ENCODE results near the gene RYR2. TPM values are rescaled to one million over a fixed set of nuclear protein-coding genes. Genes with fewer than 3 reads are reported as not detected.

The RYR2 gene
- total and polyA plus RNA-seq, 2 experiments from 2014 or later, result not detected

- Histone ChIP-seq H3K9me2 (ENCODE audit: insufficient read depth) (no peaks in the 10 kb centered on the region), H3K4me3 (no peak overlapping the region), H3K4me1 (ENCODE audit: insufficient read depth) (no peaks in the 10 kb centered on the region), H3K79me2 (ENCODE audit: insufficient read depth) (no peaks in the 10 kb centered on the region), H2AFZ (no peak overlapping the region), H3K27ac (no peak overlapping the region), H4K20me1 (ENCODE audit: insufficient read depth) (no peaks in the 10 kb centered on the region), H3K27me3 (replicated peaks; ENCODE audit: insufficient read depth) (no peaks in the 10 kb centered on the region), H3F3A (ENCODE audit: insufficient read depth) (no peaks in the 10 kb centered on the region), H3K9ac (no peak overlapping the region), H3K4me2 (ENCODE audit: unreplicated experiment) (no peak overlapping the region), H3K9me3 (ENCODE audit: low read depth) (no peaks in the 10 kb centered on the region), H3K36me3 (ENCODE audit: low read depth) (no peaks in the 10 kb centered on the region)
- in situ Hi-C loops (cut with MboI), result no loop called here
- WGBS, 2 experiments (ENCODE audit: low coverage in 1 of 2, low lambda C conversion rate in 2 of 2, missing lambda C conversion rate in 2 of 2), result 36 to 37% methylated on average over 6 of the region's 6 CpGs
- no peak for DNase-seq
- no peak for TF ChIP-seq EZH2 (IDR thresholded peaks at IDR 0.05; ENCODE audit: insufficient read depth, poor library complexity, severe bottlenecking)
- no peak for TF ChIP-seq EZH2phosphoT487 (IDR thresholded peaks at IDR 0.05; ENCODE audit: insufficient read depth, low read depth)
These were observed 137.5 kb downstream of the RYR2 start for GRCh38 chr1:237179503-237179902.

DNA sequence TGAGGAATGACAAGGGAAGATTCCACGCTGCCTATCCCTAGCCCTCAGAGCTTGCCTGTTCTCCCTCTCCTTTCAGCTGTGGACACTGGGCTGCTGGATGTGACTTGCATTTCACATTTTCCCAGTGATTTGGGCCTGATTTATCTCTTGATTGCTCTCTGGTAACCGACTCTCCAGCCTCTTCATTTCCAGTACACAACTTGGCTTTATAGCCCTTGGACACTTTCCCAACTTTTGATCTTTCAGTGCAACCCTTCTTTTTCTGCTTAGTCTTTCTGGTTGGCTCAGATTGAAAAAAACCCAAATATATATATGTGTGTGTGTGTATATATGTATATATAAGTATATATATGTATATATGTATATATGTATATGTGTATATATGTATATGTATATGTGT lies 138.3 kb downstream of the RYR2 start:
- Histone ChIP-seq H3K4me3 (no peak overlapping the region), H3K4me2 (ENCODE audit: unreplicated experiment) (no peak overlapping the region), H3F3A (ENCODE audit: insufficient read depth) (no peaks in the 10 kb centered on the region), H4K20me1 (ENCODE audit: insufficient read depth) (no peaks in the 10 kb centered on the region), H3K9ac (no peak overlapping the region), H3K36me3 (ENCODE audit: low read depth) (no peaks in the 10 kb centered on the region), H3K27ac (no peak overlapping the region), H3K9me2 (ENCODE audit: insufficient read depth) (no peaks in the 10 kb centered on the region), H3K4me1 (ENCODE audit: insufficient read depth) (no peaks in the 10 kb centered on the region), H3K9me3 (ENCODE audit: low read depth) (no peaks in the 10 kb centered on the region), H3K79me2 (ENCODE audit: insufficient read depth) (no peaks in the 10 kb centered on the region), H2AFZ (no peak overlapping the region), H3K27me3 (replicated peaks; ENCODE audit: insufficient read depth) (no peaks in the 10 kb centered on the region)
- DNase-seq, result no peak
- TF ChIP-seq EZH2 (IDR thresholded peaks at IDR 0.05; ENCODE audit: insufficient read depth, poor library complexity, severe bottlenecking) (no peak), EZH2phosphoT487 (IDR thresholded peaks at IDR 0.05; ENCODE audit: insufficient read depth, low read depth) (no peak)
- 25 to 47% methylated on average over 2 of the region's 2 CpGs for WGBS, 2 experiments (ENCODE audit: low coverage in 1 of 2, low lambda C conversion rate in 2 of 2, missing lambda C conversion rate in 2 of 2)
- in situ Hi-C loops (cut with MboI), result no loop called here

DNA sequence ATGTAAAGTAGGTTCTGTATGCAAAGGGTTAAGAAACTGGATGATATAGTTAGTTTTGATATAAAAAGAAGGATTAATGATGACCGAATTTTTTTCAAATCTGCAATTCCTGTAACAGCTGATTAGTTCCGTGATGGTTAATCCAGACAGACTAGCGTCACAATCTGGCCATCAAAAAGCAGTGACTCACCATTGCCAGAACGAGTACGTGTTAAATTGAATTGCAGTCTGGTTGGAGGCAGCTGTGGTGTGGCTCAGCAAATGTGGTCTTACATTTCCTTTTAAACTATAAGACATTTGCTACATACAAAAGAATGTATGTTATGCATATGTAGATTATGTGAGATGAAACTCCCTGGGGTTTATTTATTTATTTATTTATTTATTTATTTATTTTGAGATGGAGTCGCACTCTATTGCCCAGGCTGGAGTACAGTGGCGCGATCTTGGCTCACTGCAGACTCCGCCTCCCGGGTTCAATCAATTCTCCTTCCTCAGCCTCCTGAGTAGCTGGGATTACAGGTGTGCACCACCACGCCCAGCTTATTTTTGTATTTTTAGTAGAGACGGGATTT lies 139.8 kb downstream of the RYR2 start:
- Histone ChIP-seq H3K9ac (no peak overlapping the region), H3K27ac (no peak overlapping the region), H3K79me2 (ENCODE audit: insufficient read depth) (no peaks in the 10 kb centered on the region), H3K4me3 (no peak overlapping the region), H3K9me3 (ENCODE audit: low read depth) (no peaks in the 10 kb centered on the region), H3K27me3 (replicated peaks; ENCODE audit: insufficient read depth) (no peaks in the 10 kb centered on the region), H4K20me1 (ENCODE audit: insufficient read depth) (no peaks in the 10 kb centered on the region), H3K4me2 (ENCODE audit: unreplicated experiment) (no peak overlapping the region), H3F3A (ENCODE audit: insufficient read depth) (no peaks in the 10 kb centered on the region), H3K36me3 (ENCODE audit: low read depth) (no peaks in the 10 kb centered on the region), H3K4me1 (ENCODE audit: insufficient read depth) (no peaks in the 10 kb centered on the region), H2AFZ (no peak overlapping the region), H3K9me2 (ENCODE audit: insufficient read depth) (no peaks in the 10 kb centered on the region)
- in situ Hi-C loops (cut with MboI), result no loop called here
- DNase-seq, result peak; percentile 26
- WGBS, 2 experiments (ENCODE audit: low coverage in 1 of 2, low lambda C conversion rate in 2 of 2, missing lambda C conversion rate in 2 of 2), result 41 to 45% methylated on average over 12 of the region's 12 CpGs
- TF ChIP-seq EZH2 (IDR thresholded peaks at IDR 0.05; ENCODE audit: insufficient read depth, poor library complexity, severe bottlenecking), result no peak
- TF ChIP-seq EZH2phosphoT487 (IDR thresholded peaks at IDR 0.05; ENCODE audit: insufficient read depth, low read depth), result no peak

DNA sequence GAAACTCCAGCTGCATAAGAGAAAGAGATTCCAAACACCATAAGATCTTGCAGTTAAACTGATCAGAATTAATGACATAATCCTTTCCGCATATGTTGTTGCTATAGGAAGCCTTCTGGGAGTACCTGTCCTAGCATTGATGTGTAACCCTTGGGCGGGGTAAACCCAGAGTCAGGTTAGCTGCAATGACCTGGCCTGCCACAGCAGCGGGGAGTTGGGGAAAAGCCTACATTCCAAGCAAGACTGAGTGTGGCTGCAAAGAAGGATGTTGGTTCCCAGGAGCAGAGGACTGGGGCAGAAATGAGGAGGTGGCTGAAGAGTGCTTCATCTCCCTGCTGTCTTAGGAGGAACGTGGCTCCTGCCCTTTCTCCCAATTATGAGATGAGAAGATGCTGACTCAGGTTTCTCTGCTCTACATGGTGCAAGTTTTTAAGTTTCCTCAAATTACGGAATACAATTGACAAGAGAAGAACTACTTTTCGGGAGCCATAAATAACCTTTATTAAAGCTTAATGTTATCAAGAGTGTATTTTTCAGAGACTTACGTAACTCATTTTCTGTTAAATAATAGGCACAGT lies 142.1 kb downstream of the RYR2 start:
- no peak overlapping the region for H2AFZ ChIP-seq
- no peaks in the 10 kb centered on the region for H3K27me3 ChIP-seq (replicated peaks; ENCODE audit: insufficient read depth)
- H3K79me2 ChIP-seq (ENCODE audit: insufficient read depth), result no peaks in the 10 kb centered on the region
- no peaks in the 10 kb centered on the region for H3K36me3 ChIP-seq (ENCODE audit: low read depth)
- WGBS, 2 experiments (ENCODE audit: low coverage in 1 of 2, low lambda C conversion rate in 2 of 2, missing lambda C conversion rate in 2 of 2), result 37 to 41% methylated on average over 7 of the region's 7 CpGs
- H3K4me1 ChIP-seq (ENCODE audit: insufficient read depth), result no peaks in the 10 kb centered on the region
- no peak overlapping the region for H3K4me3 ChIP-seq
- no peak overlapping the region for H3K4me2 ChIP-seq (ENCODE audit: unreplicated experiment)
- TF ChIP-seq EZH2phosphoT487 (IDR thresholded peaks at IDR 0.05; ENCODE audit: insufficient read depth, low read depth) (no peak), EZH2 (IDR thresholded peaks at IDR 0.05; ENCODE audit: insufficient read depth, poor library complexity, severe bottlenecking) (no peak)
- H3F3A ChIP-seq (ENCODE audit: insufficient read depth), result no peaks in the 10 kb centered on the region
- no peaks in the 10 kb centered on the region for H3K9me2 ChIP-seq (ENCODE audit: insufficient read depth)
- H3K27ac ChIP-seq, result no peak overlapping the region
- no peaks in the 10 kb centered on the region for H4K20me1 ChIP-seq (ENCODE audit: insufficient read depth)
- no peak for DNase-seq
- in situ Hi-C loops (cut with MboI), result no loop called here
- no peak overlapping the region for H3K9ac ChIP-seq
- H3K9me3 ChIP-seq (ENCODE audit: low read depth), result no peaks in the 10 kb centered on the region
